HL-60 (cell line): Measurements from ENCODE around the gene TLE7.

Source experiments
- CTCF ChIP-seq: IDR thresholded peaks from one replicate; pipeline ENCODE4 v1.5.1; 2011; ENCODE audit warnings: low read length, control low read depth, inconsistent platforms; ENCODE audit not compliant: insufficient read depth
- POLR2AphosphoS5 ChIP-seq: IDR thresholded peaks from 2 replicates; pipeline ENCODE4 v1.6.1; 2012; ENCODE audit warnings: low read depth
- SPI1 ChIP-seq: IDR thresholded peaks from 2 replicates; pipeline ENCODE4 v1.6.1; 2012; ENCODE audit warnings: low read depth, mild to moderate bottlenecking, borderline replicate concordance
- TF ChIP-seq, protein P1 (sequence below): IDR thresholded peaks from 2 replicates; pipeline ENCODE4 v1.6.1; 2012; ENCODE audit warnings: low read depth; ENCODE audit not compliant: insufficient replicate concordance

GRCh38 chr16:71402674-71403073 is 39.2 kb downstream of the TLE7 start:
- TF ChIP-seq CTCF (no peak), SPI1 (no peak), POLR2AphosphoS5 (no peak)
- TF ChIP-seq, protein P1, sequence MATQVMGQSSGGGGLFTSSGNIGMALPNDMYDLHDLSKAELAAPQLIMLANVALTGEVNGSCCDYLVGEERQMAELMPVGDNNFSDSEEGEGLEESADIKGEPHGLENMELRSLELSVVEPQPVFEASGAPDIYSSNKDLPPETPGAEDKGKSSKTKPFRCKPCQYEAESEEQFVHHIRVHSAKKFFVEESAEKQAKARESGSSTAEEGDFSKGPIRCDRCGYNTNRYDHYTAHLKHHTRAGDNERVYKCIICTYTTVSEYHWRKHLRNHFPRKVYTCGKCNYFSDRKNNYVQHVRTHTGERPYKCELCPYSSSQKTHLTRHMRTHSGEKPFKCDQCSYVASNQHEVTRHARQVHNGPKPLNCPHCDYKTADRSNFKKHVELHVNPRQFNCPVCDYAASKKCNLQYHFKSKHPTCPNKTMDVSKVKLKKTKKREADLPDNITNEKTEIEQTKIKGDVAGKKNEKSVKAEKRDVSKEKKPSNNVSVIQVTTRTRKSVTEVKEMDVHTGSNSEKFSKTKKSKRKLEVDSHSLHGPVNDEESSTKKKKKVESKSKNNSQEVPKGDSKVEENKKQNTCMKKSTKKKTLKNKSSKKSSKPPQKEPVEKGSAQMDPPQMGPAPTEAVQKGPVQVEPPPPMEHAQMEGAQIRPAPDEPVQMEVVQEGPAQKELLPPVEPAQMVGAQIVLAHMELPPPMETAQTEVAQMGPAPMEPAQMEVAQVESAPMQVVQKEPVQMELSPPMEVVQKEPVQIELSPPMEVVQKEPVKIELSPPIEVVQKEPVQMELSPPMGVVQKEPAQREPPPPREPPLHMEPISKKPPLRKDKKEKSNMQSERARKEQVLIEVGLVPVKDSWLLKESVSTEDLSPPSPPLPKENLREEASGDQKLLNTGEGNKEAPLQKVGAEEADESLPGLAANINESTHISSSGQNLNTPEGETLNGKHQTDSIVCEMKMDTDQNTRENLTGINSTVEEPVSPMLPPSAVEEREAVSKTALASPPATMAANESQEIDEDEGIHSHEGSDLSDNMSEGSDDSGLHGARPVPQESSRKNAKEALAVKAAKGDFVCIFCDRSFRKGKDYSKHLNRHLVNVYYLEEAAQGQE: no peak
